Stimulated activated CD4-positive, alpha-beta T cell treated with anti-CD3 and anti-CD28 coated beads, Interleukin-1b, Interleukin-23, amount 100 ng/mL, for 4 hours (primary cell): ENCODE measurements around the gene ZNF655.

Experiments used
- DNase-seq, 2 donors: peaks; one replicate each; pipeline ENCODE4 v3.0.0-alpha.2; 2020; ENCODE audit warnings: low read depth in 2 of 2

ZNF655 gene

DNA sequence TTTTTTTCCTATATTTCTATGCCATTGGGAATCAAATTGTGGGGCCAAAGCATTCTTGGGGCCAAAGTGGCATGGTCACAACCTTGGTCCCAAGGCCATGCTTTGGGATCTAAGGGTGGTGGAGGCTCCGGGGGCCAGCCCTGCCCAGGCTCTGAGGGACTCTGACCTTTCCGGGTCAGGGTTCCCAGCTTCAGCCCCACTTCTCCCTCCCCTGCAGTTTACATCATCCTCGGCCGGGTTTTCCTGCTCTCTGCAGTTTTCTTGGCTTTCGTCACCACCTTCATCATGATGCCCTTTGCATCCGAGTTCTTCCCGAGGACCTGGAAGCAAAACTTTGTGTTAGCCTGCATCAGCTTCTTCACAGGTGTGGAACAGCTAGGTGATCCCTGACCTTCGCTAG is 48.1 kb downstream of the ZNF655 start:
- no peak for DNase-seq

DNA sequence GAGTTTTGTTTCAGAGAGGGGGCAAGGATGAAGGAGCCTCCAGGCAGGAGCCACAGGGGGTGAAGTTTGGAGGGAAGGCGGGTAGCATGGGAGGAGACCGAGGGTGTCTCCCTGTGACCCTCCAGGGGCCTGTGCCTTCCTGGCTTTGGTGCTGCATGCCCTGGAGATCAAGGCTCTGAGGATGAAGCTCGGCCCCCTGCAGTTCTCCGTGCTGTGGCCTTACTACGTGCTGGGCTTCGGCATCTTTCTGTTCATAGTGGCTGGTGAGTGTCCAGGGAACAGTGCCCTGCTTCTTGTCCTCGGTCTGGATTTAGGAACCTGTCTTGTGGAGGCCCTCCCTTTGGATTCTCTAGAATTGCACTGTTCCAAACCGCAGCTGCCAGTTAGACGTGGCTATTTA is 49.1 kb downstream of the ZNF655 start:
- DNase-seq, result no peak

DNA sequence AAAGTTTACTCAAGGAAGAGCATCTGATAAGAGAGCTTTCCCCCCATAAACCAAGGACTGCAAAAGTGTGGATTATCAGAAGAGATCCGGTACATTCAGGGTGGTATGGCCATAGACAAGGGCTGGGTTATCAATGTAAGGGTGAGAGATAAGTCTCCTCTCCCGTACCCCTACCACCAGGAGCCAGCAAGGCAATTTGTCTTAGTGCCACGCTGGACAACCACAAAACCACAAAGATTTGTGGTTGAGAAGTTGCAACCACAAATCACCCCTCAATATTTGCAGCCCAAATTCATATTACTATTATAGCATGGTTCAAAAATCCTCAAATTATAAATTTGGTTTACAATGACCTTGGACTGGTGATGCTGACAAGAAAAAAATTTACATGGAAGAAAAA is 56.1 kb downstream of the ZNF655 start:
- no peak for DNase-seq

DNA sequence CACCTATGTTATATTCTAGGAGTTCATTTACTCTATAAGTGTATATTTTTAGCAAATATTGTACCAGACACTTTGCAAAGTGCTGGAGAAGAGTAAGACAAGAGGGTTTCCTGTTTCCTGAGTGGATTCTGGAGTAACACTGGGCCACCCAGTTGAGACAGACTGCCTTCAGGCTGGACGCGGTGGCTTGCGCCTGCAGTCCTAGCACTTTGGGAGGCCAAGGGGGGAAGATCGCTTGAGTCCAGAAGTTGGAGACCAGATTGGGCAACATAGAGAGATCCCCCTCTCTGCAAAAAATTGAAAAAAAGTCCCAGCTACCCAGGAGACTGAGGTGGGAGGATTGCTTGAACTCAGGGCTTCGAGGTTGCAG is 57.5 kb downstream of the ZNF655 start:
- DNase-seq, result no peak

DNA sequence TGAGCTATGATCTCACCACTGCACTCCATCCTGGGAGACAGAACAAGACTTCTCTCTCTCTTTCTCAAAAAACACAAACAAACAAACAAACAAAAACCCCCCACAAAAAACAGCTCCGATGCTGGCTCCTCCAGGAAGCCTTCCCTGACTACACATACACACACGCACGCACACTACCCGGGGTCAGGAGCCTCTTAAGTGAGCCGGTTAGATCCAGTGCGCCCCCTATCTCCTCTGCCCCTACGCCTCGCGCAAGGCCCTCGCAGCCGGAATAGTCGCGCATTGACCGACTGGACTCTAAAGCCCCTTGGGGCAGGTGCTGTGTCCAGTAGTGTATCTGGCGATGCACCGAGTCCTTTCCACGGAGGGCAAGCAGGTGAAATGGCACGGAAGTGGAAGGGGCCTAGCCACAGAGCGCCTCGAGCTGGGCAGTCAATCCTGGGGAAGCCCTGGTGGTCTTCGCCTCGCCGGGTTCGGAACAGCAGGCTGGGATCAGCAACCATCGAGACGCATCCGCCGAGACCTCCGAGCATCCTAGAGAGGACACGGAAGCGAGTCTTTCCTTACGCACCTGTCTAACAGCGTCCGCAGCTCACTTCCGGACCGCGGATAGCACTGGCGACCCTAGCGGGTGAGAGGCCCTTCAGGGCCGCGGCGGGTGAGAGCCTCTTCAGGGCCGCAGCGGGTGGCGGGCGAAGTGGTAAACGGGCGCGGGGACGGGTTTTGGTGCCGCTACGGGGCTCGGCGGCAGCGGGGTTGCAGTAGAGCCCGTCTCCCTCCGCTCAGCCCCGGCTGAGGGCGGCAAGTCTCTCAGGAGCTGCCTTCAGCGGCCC is 58.1 kb downstream of the ZNF655 start, which contains the start of gene ZSCAN25:
Gene ZSCAN25, plus strand, starts transcription at position 588 of the 833 bp plus-strand sequence. CDS start 2,661 bp downstream, outside the sequence.
- DNase-seq, result peak; percentile 75 to 77

DNA sequence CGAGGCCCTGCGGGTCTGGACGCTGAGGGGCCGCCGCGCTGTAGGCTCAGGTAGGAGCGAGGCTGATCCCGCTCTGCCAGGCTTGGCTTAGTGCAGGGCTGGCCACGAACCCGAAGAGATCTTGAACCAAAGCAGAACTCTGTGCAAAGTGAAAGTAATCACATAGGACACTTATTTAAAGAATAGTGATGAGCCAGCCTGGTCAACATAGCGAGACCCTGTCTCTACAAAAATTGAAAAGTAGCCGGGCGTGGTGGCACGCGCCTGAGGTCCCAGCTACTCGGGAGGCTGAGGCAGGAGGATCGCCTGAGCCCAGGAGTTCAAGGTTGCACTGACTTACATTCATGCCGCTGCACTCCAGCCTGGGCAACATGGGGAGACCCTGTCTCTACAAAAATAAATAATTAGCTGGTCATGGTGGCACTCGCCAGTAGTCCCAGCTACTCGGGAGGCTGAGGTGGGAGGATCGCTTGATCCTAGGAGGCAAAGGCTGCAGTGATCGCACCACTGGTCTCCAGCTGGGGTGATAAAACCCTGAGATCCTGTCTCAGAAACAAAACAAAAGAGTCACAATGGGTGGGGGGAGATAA is 58.8 kb downstream of the ZNF655 start:
- DNase-seq, result no peak

DNA sequence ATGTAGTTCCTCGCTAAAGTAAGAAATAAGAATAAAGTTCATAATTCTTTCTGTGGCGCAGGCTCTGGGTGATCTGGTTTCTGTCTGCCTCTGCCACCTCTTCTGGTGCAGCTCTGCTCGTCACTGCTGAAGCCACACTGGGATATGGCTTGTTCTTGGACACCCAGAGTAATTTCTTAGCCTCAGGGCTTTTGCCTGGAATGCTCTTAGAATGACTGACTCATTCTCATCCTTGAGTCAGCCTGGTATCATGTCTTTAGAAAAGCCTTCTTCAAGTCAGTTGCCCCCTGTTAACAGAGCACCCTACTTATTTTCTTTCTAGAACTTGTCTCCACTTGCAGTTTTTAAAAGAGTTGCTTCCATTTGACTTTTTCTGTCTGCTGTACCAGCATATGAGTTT is 60.3 kb downstream of the ZNF655 start:
- DNase-seq, result no peak

DNA sequence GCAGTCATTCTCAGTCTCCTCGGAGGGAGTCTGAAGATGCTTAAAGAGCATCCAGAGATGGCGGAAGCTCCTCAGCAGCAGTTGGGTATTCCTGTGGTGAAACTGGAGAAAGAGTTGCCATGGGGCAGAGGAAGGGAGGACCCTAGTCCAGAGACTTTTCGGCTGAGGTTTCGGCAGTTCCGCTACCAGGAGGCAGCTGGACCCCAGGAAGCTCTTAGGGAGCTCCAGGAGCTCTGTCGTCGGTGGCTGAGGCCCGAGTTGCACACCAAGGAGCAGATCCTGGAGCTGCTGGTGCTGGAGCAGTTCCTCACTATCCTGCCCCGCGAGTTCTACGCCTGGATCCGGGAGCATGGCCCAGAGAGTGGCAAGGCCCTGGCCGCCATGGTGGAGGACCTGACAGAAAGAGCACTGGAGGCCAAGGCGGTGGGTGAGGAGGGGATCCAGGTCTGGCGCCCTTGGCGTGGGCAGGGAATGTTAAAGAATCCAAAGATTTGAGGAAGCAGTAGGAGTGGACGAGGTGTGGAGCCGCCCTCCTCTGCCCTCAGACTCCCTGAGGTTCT is 61.2 kb downstream of the ZNF655 start:
- DNase-seq, result no peak

DNA sequence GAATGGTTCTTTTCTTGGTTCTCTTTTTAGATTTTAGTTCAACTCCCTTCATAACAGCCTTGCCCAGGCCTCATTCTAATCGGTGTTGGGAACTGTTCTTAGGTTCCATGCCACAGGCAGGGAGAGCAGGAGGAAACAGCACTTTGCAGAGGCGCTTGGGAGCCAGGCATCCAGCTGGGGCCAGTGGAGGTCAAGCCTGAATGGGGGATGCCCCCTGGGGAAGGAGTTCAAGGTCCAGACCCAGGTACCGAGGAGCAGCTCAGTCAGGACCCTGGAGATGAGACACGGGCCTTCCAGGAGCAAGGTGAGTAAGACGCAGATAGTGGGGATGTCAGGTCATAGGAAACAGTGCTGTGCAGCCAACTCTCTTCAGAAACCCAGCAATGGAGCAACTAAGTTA is 62.8 kb downstream of the ZNF655 start:
- no peak for DNase-seq

DNA sequence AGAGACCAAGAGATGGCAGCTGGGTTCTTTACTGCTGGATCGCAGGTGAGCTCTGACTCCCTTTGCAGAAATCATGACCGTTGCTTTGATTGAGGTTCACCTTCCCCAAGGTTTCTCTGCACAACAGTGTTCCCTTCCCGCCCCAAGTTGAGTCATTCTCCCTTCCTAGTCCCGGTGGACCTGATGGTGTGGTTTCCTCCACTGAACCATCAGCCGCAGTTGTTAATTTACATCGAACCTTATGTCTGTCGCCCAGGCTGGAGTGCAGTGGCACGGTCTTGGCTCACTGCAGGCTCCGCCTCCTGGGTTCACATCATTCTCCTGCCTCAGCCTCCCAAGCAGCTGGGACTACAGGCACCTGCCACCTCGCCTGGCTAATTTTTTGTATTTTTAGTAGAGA is 64.2 kb downstream of the ZNF655 start:
- DNase-seq, result no peak

DNA sequence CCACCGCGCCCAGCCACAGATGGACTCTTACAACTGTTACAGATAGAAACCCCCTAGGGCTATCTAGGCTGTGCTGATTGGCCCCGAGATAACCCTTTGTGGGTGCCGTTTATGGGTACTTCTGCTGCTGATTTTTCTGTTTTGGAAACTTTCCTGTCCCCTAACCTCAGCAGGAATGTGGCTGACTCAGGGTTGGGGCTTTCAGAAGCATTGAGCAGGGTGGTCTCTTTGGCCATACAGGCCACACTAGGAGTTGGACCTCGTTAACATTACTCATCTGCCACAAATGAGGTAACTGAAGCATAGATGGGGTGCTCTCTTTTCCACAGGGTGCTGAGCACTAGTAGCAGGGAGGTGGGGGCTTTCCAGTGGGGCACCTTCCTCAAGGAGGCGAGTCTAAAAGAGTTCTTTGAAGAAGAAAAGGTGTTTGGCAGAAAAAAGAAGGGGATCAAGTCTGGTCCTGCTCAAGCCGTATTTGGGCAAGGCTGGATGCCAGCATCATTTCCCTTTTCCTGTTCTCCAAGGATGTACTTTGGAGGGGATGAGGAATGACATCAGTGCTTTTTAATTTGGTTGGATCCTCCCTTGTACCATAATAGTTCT is 64.8 kb downstream of the ZNF655 start:
- no peak for DNase-seq

DNA sequence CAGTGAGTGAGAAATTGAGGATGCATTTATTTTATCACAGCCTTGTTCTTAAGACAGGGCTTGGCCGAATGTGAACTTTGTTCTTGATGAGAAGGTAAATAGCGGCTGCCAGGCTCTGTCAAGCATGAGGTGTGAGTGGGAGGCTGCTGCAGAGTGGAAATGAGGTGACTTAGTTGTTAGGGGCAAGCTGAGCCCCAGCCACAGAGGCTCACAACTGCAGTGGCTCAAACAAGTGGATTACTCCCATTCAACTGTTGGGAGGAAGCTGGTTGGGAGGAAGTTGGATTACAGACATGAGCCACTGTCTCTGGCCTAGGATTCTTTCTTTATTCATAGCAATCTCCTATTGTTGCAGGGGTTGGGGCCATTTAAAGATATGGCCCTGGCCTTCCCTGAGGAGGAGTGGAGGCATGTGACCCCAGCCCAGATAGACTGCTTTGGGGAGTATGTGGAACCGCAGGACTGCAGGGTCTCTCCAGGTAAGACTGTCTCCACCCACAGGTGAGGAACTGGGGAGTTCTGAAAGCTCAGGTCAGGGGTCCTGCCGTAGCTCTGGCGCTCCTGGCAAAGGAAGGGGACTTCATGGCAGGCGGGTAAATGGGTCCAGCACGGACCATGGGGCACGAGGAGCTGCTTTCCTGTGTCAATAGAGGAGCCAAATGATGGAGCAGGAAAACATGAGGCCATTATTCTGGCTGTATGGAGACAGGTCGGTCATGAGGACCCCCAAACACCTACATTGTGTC is 65.4 kb downstream of the ZNF655 start:
- DNase-seq, result no peak

DNA sequence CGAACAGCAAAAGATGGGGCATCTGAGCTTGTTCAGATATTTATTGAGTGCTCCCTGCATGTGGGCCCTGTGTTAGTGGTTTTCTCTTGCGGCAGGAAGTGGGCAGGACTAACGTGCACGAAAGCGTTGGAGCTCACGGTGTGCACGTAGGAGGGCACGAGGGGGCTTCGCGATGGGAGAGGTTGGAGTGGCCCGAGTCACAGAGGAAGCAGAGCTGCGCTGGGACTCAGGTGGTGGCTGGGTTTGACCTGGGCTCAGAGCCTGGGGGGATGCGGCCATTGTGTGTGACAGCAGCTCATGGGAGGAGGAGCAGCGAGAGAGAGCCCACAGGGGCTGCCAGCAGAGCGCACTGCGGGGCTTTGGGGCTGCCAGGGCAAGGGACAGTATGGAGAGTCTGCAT is 66.0 kb downstream of the ZNF655 start:
- DNase-seq, result peak; percentile 38 to 41

DNA sequence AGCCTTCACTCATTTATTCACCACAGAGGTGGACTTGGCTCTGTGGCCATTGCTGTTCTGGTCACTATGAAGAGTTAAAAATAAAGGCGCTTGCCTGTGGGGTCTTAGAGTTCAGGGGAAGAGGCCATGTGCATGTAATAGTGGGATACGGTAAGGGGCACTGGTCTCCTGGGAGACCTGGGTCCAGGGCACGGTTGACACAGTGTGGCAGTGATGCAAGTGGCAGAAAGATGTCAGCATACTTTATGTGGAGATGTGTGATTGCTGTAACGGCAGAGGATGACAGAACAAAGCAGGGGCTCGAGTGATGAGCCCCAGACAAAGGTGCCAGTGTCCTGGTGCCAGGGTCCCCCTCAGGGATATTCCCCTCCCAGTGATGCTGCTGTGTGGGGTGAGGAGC is 66.9 kb downstream of the ZNF655 start:
- DNase-seq, result no peak

DNA sequence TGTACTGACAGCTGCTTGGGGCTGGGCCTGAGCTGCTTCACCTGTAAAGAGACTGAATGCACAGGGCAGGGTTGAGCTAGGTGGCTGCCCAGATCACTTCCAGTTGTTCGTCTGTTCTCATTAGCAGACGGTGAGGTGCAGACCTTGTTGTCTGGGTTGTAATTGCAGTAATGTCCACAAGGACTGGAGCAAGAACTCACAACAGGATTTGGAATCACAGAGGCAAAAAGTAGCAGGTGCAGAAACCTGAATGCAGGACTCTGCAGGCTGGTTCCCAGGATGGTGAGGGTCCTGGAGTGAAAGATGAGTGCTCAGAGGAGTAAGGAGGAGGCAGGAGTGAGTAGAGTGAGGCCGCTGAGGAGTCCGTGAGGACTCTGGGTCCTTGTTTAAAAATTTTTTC is 67.5 kb downstream of the ZNF655 start:
- no peak for DNase-seq
